ENCODE measurements around the gene HNRNPA3.

- no peak for TF ChIP-seq CTCF (IDR thresholded peaks at IDR 0.05; ENCODE audit: insufficient read depth, low read length, poor library complexity, severe bottlenecking)
- TF ChIP-seq EZH2phosphoT487 (conservative IDR thresholded peaks at IDR 0.05; ENCODE audit: low read length) = no peak
Measured at GRCh38 chr2:177270531-177270930, 57.9 kb downstream of the HNRNPA3 start.
